IMR-90 (cell line): Measurements from ENCODE around the gene LGI4. TPM values are rescaled to one million over a fixed set of nuclear protein-coding genes. Genes with fewer than 3 reads are reported as not detected.

Source experiments
- ATAC-seq: fragments of 200-7000 bp; cut with Tn5 transposase; 2 replicates; pipeline ENCODE4 v1.9.1; 2020; ENCODE audit warnings: low read depth, mild to moderate bottlenecking, moderate library complexity
- BruUV-seq: library from RNA; stranded (reverse); fragments of 400-500 nt; replicated peaks from 2 replicates; lab custom pipeline; 2021; lab: Mats Ljungman, UMichigan
- CTCF ChIA-PET: fragments of 300-600 bp; formaldehyde crosslinking; extraction: SDS; loops from one replicate; lab custom pipeline; 2021; ENCODE audit warnings: antibody characterized with exemption; lab: Yijun Ruan, JAX
- POLR2A ChIA-PET: fragments of 300-600 bp; sonication (Branson Sonifier 250); formaldehyde crosslinking; loops from one replicate; lab custom pipeline; 2022; ENCODE audit warnings: antibody characterized with exemption; ENCODE audit not compliant: unreplicated experiment; lab: Charles Lee
- DNase-seq: peaks from one replicate; pipeline ENCODE4 v3.0.0; 2013
- H2AFZ ChIP-seq: replicated peaks from 2 replicates; pipeline ENCODE3; 2013; ENCODE audit warnings: low read length, mild to moderate bottlenecking; ENCODE audit not compliant: poor library complexity
- H2AK5ac ChIP-seq: 2 replicates; pipeline ENCODE4 v1.6.1; 2013; ENCODE audit warnings: low read depth, low read length, inconsistent platforms
- H2AK9ac ChIP-seq: replicated peaks from 2 replicates; pipeline ENCODE3; 2013; ENCODE audit warnings: mild to moderate bottlenecking, low read depth, low read length, moderate library complexity; ENCODE audit not compliant: poor library complexity
- H2BK120ac ChIP-seq: 2 replicates; pipeline ENCODE4 v1.6.1; 2013; ENCODE audit warnings: low read depth, low read length, inconsistent platforms
- H2BK15ac ChIP-seq: 3 replicates; pipeline ENCODE4 v1.6.1; 2013; ENCODE audit warnings: low read depth, low read length, inconsistent platforms
- H2BK20ac ChIP-seq: 2 replicates; pipeline ENCODE4 v1.6.1; 2013; ENCODE audit warnings: low read depth, mild to moderate bottlenecking, inconsistent platforms, low read length, moderate library complexity
- H2BK5ac ChIP-seq: 2 replicates; pipeline ENCODE4 v1.6.1; 2013; ENCODE audit warnings: mild to moderate bottlenecking, low read depth, low read length, inconsistent platforms; ENCODE audit not compliant: poor library complexity, severe bottlenecking
- H3K14ac ChIP-seq: replicated peaks from 2 replicates; pipeline ENCODE4 v1.6.1; 2013; ENCODE audit warnings: low read depth, low read length, inconsistent platforms
- H3K18ac ChIP-seq: 2 replicates; pipeline ENCODE4 v1.6.1; 2013; ENCODE audit warnings: low read depth, low read length, control low read depth
- H3K23ac ChIP-seq: 2 replicates; pipeline ENCODE4 v1.6.1; 2013; ENCODE audit warnings: low read depth, low read length, inconsistent platforms
- H3K27ac ChIP-seq: 2 replicates; pipeline ENCODE4 v1.5.1; 2013; ENCODE audit warnings: mild to moderate bottlenecking, control low read depth, low read length; ENCODE audit not compliant: insufficient read depth
- H3K27me3 ChIP-seq: 2 replicates; pipeline ENCODE4 v1.6.1; 2013; ENCODE audit warnings: low read length; ENCODE audit not compliant: control insufficient read depth, insufficient read depth
- H3K36me3 ChIP-seq: 2 replicates; pipeline ENCODE4 v1.6.1; 2013; ENCODE audit warnings: low read length, mixed read lengths; ENCODE audit not compliant: control insufficient read depth, insufficient read depth
- H3K4ac ChIP-seq: 2 replicates; pipeline ENCODE4 v1.6.1; 2013; ENCODE audit warnings: low read depth, low read length, inconsistent platforms
- H3K4me1 ChIP-seq: 2 replicates; pipeline ENCODE4 v1.6.1; 2013; ENCODE audit warnings: low read length, mixed read lengths; ENCODE audit not compliant: control insufficient read depth, insufficient read depth
- H3K4me2 ChIP-seq: 2 replicates; pipeline ENCODE4 v1.6.1; 2013; ENCODE audit warnings: low read depth, mild to moderate bottlenecking, control low read depth, low read length, moderate library complexity
- H3K4me3 ChIP-seq: 2 replicates; pipeline ENCODE4 v1.5.1; 2013; ENCODE audit warnings: low read depth, mild to moderate bottlenecking, control low read depth, low read length, moderate library complexity; ENCODE audit not compliant: insufficient read depth
- H3K56ac ChIP-seq: 2 replicates; pipeline ENCODE4 v1.6.1; 2013; ENCODE audit warnings: low read length, inconsistent platforms; ENCODE audit not compliant: insufficient read depth; ENCODE audit errors: extremely low read depth
- H3K79me1 ChIP-seq, 2 experiments: 2 replicates each; pipeline ENCODE4 v1.6.1; 2013; ENCODE audit warnings: low read length in 2 of 2, inconsistent platforms in 1 of 2, low read depth in 1 of 2
- H3K9ac ChIP-seq: 2 replicates; pipeline ENCODE4 v1.6.1; 2013; ENCODE audit warnings: low read depth, low read length, control low read depth
- H3K9me1 ChIP-seq: 2 replicates; pipeline ENCODE4 v1.6.1; 2013; ENCODE audit warnings: low read length, inconsistent platforms; ENCODE audit not compliant: insufficient read depth
- H3K9me3 ChIP-seq: 2 replicates; pipeline ENCODE4 v1.6.1; 2013; ENCODE audit warnings: low read length; ENCODE audit not compliant: control insufficient read depth, insufficient read depth
- H4K20me1 ChIP-seq: 2 replicates; pipeline ENCODE4 v1.6.1; 2013; ENCODE audit warnings: low read length, inconsistent platforms; ENCODE audit not compliant: insufficient read depth
- H4K5ac ChIP-seq: 2 replicates; pipeline ENCODE4 v1.6.1; 2013; ENCODE audit warnings: mild to moderate bottlenecking, low read depth, low read length, control low read depth
- H4K8ac ChIP-seq, 2 experiments: 2 replicates each; pipeline ENCODE4 v1.6.1; 2013; ENCODE audit warnings: low read depth in 2 of 2, low read length in 2 of 2, control low read depth in 1 of 2, inconsistent platforms in 1 of 2
- H4K91ac ChIP-seq: 2 replicates; pipeline ENCODE4 v1.6.1; 2013; ENCODE audit warnings: low read depth, low read length, inconsistent platforms; ENCODE audit not compliant: insufficient read depth
- BHLHE40 ChIP-seq: fragments of 150-350 bp; IDR thresholded peaks from 2 replicates; pipeline ENCODE4 v1.6.1; 2016; ENCODE audit warnings: mild to moderate bottlenecking, low read depth, low read length
- CEBPB ChIP-seq: IDR thresholded peaks from 2 replicates; pipeline ENCODE4 v1.6.1; 2012; ENCODE audit warnings: low read depth, low read length, improper control_type of control experiment
- CHD1 ChIP-seq: IDR thresholded peaks from 2 replicates; pipeline ENCODE4 v1.6.1; 2012; ENCODE audit warnings: low read depth, low read length, improper control_type of control experiment
- ELK1 ChIP-seq: fragments of 150-350 bp; IDR thresholded peaks from 2 replicates; pipeline ENCODE4 v1.6.1; 2016; ENCODE audit warnings: low read depth, mild to moderate bottlenecking, low read length, moderate library complexity, borderline replicate concordance
- FOS ChIP-seq: fragments of 150-350 bp; IDR thresholded peaks from 2 replicates; pipeline ENCODE4 v1.6.1; 2016; ENCODE audit warnings: low read depth, low read length
- MAFK ChIP-seq: IDR thresholded peaks from 2 replicates; pipeline ENCODE4 v1.6.1; 2012; ENCODE audit warnings: low read depth, low read length, improper control_type of control experiment
- MXI1 ChIP-seq: IDR thresholded peaks from 2 replicates; pipeline ENCODE4 v1.6.1; 2012; ENCODE audit warnings: low read depth, mild to moderate bottlenecking, low read length, moderate library complexity, borderline replicate concordance
- POLR2A ChIP-seq: IDR thresholded peaks from 2 replicates; pipeline ENCODE4 v1.6.1; 2012; ENCODE audit warnings: mild to moderate bottlenecking, low read depth, low read length
- RCOR1 ChIP-seq: IDR thresholded peaks from 2 replicates; pipeline ENCODE4 v1.6.1; 2012; ENCODE audit warnings: mild to moderate bottlenecking, low read length, improper control_type of control experiment; ENCODE audit not compliant: insufficient replicate concordance
- RFX5 ChIP-seq: IDR thresholded peaks from 2 replicates; pipeline ENCODE4 v1.8.0; 2012; ENCODE audit warnings: low read depth, mild to moderate bottlenecking, low read length, moderate library complexity
- SMC3 ChIP-seq: fragments of 150-350 bp; IDR thresholded peaks from 2 replicates; pipeline ENCODE4 v1.6.1; 2016; ENCODE audit warnings: low read depth, mild to moderate bottlenecking, antibody characterized with exemption, low read length, moderate library complexity
- USF2 ChIP-seq: fragments of 150-350 bp; IDR thresholded peaks from 2 replicates; pipeline ENCODE4 v1.6.1; 2017; ENCODE audit warnings: mild to moderate bottlenecking, antibody characterized with exemption, low read length, low read depth
- WGBS, 2 experiments: methylation state at CpG; one replicate each; pipeline versions ENCODE4 v1.1.5 to v1.1.7; 2013; ENCODE audit warnings: missing lambda C conversion rate in 2 of 2; ENCODE audit not compliant: insufficient read length in 1 of 2; ENCODE audit errors: extremely low coverage in 2 of 2; 5-methylcytosine and 5-hydroxymethylcytosine counted together
- dilution Hi-C: fragments of 300-500 bp; cut with HindIII; formaldehyde crosslinking; loops from one replicate; pipeline ENCODE4 v1.14.3; 2018; ENCODE audit warnings: low sequenced_read_pairs; ENCODE audit not compliant: unreplicated experiment
- in situ Hi-C: fragments of 300-500 bp; cut with MboI; formaldehyde crosslinking; loops from 3 replicates; pipeline ENCODE4 v1.14.3; 2019; ENCODE audit warnings: low sequenced_read_pairs, inconsistent platforms, mixed read lengths
- intact Hi-C: fragments of 100-400 bp; cut with micrococcal nuclease; formaldehyde crosslinking; loops from 2 replicates; pipeline ENCODE4 v1.10.0; 2022
- polyA plus RNA-seq, 3 experiments: library from polyadenylated mRNA; depleted of rRNA; stranded (reverse); fragments of >200 nt; gene quantifications; 2 replicates each; pipeline ENCODE4 v1.2.3, GENCODE V29; 2012; ENCODE audit warnings: low replicate concordance in 1 of 3
- total RNA-seq: library from RNA; depleted of rRNA; stranded (reverse); fragments of >200 nt; gene quantifications from 2 replicates; pipeline ENCODE4 v1.2.3, GENCODE V29; 2012

The LGI4 gene
- total and polyA plus RNA-seq, 2 of the 4 experiments (the other 2 are of a cell fraction): 0.10 TPM; not detected in 1

GRCh38 chr19:35123573-35123972 lies 11.3 kb downstream of the LGI4 start:
- H3K79me1 ChIP-seq: 0 out of 4 replicates have a peak, but pooled peaks cover 0 to 7% of the 10 kb centered on the region in 2 experiments
- TF ChIP-seq BHLHE40 (no peak), MXI1 (no peak), ELK1 (no peak), CHD1 (no peak), CEBPB (no peak), POLR2A (no peak), USF2 (no peak), RCOR1 (no peak), SMC3 (no peak), FOS (no peak), MAFK (no peak), RFX5 (no peak)
- ChIA-PET CTCF (interaction anchor here (0.9 kb wide), 1 partner anchor 9 kb away, joined by 3 read pairs; no protein-coding TSS in a partner anchor), POLR2A (no interaction called here)
- no peak overlapping the region for H3K27ac ChIP-seq
- no peak overlapping the region for H4K91ac ChIP-seq
- no peak overlapping the region for H3K23ac ChIP-seq
- peak overlapping the region; percentile 89 for H4K5ac ChIP-seq
- peak overlapping the region; percentile 79 for H2AK9ac ChIP-seq
- H3K14ac ChIP-seq: no peak overlapping the region
- no peaks in the 10 kb centered on the region for H3K36me3 ChIP-seq
- no peak overlapping the region for H3K4me2 ChIP-seq
- peaks cover 7% of the 10 kb centered on the region; the same call in 1 of the 2 replicates for H3K9me1 ChIP-seq
- 80% methylated on average over 1 of the region's 5 CpGs; no CpG with 5 or more reads in 1 of the 2 experiments for WGBS, 2 experiments
- dilution Hi-C loops: no loop called here
- H3K4me3 ChIP-seq: no peak overlapping the region
- no peaks in the 10 kb centered on the region for H3K9me3 ChIP-seq
- BruUV-seq: no TSS peak
- peak overlapping the region; percentile 40; the same call in 1 of the 2 replicates for H3K4ac ChIP-seq
- no peak for DNase-seq
- peak overlapping the region; percentile 15; the same call in 1 of the 2 replicates for H2AK5ac ChIP-seq
- H4K20me1 ChIP-seq: no peaks in the 10 kb centered on the region
- peaks cover 2% of the 10 kb centered on the region; the same call in 1 of the 2 replicates for H3K27me3 ChIP-seq
- ATAC-seq: no peak
- H3K56ac ChIP-seq: no peak overlapping the region
- H3K18ac ChIP-seq: no peak overlapping the region
- peaks cover 2% of the 10 kb centered on the region; the same call in 1 of the 2 replicates for H3K4me1 ChIP-seq
- H2BK120ac ChIP-seq: no peak overlapping the region
- no peak overlapping the region for H2BK20ac ChIP-seq
- H3K9ac ChIP-seq: no peak overlapping the region
- peak overlapping the region; percentile 94 to 100; a peak in 3 of 4 replicates for H4K8ac ChIP-seq
- intact Hi-C loops: no loop called here
- no peak overlapping the region for H2BK5ac ChIP-seq
- H2BK15ac ChIP-seq: no peak overlapping the region
- H2AFZ ChIP-seq: no peak overlapping the region
- in situ Hi-C loops: no loop called here
